ENCODE measurements around the gene ASIC2. TPM values are rescaled to one million over a fixed set of nuclear protein-coding genes. Genes with fewer than 3 reads are reported as not detected.

ASIC2 gene
- total RNA-seq, 1 experiment from 2014 or later = 0.09 TPM

DNA sequence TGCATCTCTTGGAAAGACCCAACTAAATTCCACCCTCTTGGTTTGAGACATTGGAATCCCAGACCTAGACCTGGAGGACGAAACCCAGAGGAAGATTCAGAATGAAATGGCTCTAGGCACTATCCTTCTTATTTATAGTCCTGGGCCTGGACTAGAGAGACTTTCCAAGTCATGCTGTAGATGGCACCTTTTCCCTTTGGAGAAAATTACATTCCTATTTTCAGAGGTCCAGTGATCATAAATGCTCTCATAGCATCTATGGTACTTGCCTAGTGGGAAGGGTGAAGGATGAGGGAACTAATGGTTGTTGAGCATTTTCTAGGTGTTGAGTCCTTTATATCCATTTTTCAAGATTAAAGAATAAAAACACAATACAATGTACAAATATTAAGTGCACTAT lies 264.3 kb downstream of the ASIC2 start:
- Histone ChIP-seq H4K20me1 (ENCODE audit: insufficient read depth) (no peaks in the 10 kb centered on the region), H3K27ac (no peak overlapping the region), H3K79me2 (ENCODE audit: low read depth) (no peaks in the 10 kb centered on the region), H3K9me3 (ENCODE audit: insufficient read depth, low read depth) (no peaks in the 10 kb centered on the region), H3K27me3 (ENCODE audit: insufficient read depth, low read depth) (peaks cover 40% of the 10 kb centered on the region), H2AFZ (no peak overlapping the region), H3K4me3 (no peak overlapping the region), H3K9me2 (ENCODE audit: insufficient read depth) (no peaks in the 10 kb centered on the region), H3K4me2 (no peak overlapping the region), H3K4me1 (replicated peaks; ENCODE audit: insufficient read depth) (no peaks in the 10 kb centered on the region), H3K36me3 (ENCODE audit: low read depth) (no peaks in the 10 kb centered on the region), H3F3A (ENCODE audit: insufficient read depth, low read depth) (no peaks in the 10 kb centered on the region)
- POLR2A ChIA-PET (ENCODE audit: unreplicated experiment) = no interaction called here
- CTCF ChIA-PET = no interaction called here
- DNase-seq = no peak
- TF ChIP-seq CTCF (conservative IDR thresholded peaks at IDR 0.05) = no peak
- no peak for TF ChIP-seq EZH2 (IDR thresholded peaks at IDR 0.05; ENCODE audit: low read depth)
- BruUV-seq (replicated peaks) = no TSS peak
- intact Hi-C loops (cut with micrococcal nuclease; ENCODE audit: unreplicated experiment) = no loop called here

- Histone ChIP-seq H3K4me1 (replicated peaks; ENCODE audit: insufficient read depth) (no peaks in the 10 kb centered on the region), H3K4me2 (no peak overlapping the region), H3K27me3 (ENCODE audit: insufficient read depth, low read depth) (peaks cover 38% of the 10 kb centered on the region), H3F3A (ENCODE audit: insufficient read depth, low read depth) (no peaks in the 10 kb centered on the region), H3K36me3 (ENCODE audit: low read depth) (no peaks in the 10 kb centered on the region), H3K4me3 (no peak overlapping the region), H3K9me3 (ENCODE audit: insufficient read depth, low read depth) (no peaks in the 10 kb centered on the region), H4K20me1 (ENCODE audit: insufficient read depth) (no peaks in the 10 kb centered on the region), H2AFZ (no peak overlapping the region), H3K79me2 (ENCODE audit: low read depth) (no peaks in the 10 kb centered on the region), H3K9me2 (ENCODE audit: insufficient read depth) (no peaks in the 10 kb centered on the region), H3K27ac (no peak overlapping the region)
- ChIA-PET POLR2A (ENCODE audit: unreplicated experiment) (no interaction called here), CTCF (no interaction called here)
- no TSS peak for BruUV-seq (replicated peaks)
- TF ChIP-seq CTCF (conservative IDR thresholded peaks at IDR 0.05) (no peak), EZH2 (IDR thresholded peaks at IDR 0.05; ENCODE audit: low read depth) (no peak)
- no peak for DNase-seq
- intact Hi-C loops (cut with micrococcal nuclease; ENCODE audit: unreplicated experiment) = no loop called here
These were observed 265.0 kb downstream of the ASIC2 start for GRCh38 chr17:33028061-33028460.

- TF ChIP-seq EZH2 (IDR thresholded peaks at IDR 0.05; ENCODE audit: low read depth) (no peak), CTCF (conservative IDR thresholded peaks at IDR 0.05) (no peak)
- DNase-seq = no peak
- Histone ChIP-seq H3K27me3 (ENCODE audit: insufficient read depth, low read depth) (peaks cover 54% of the 10 kb centered on the region), H3K4me3 (no peak overlapping the region), H3K9me3 (ENCODE audit: insufficient read depth, low read depth) (no peaks in the 10 kb centered on the region), H3K4me2 (no peak overlapping the region), H2AFZ (no peak overlapping the region), H3F3A (ENCODE audit: insufficient read depth, low read depth) (no peaks in the 10 kb centered on the region), H3K27ac (no peak overlapping the region), H3K36me3 (ENCODE audit: low read depth) (no peaks in the 10 kb centered on the region), H3K9me2 (ENCODE audit: insufficient read depth) (no peaks in the 10 kb centered on the region), H3K79me2 (ENCODE audit: low read depth) (no peaks in the 10 kb centered on the region), H3K4me1 (replicated peaks; ENCODE audit: insufficient read depth) (no peaks in the 10 kb centered on the region), H4K20me1 (ENCODE audit: insufficient read depth) (no peaks in the 10 kb centered on the region)
- CTCF ChIA-PET = no interaction called here
- intact Hi-C loops (cut with micrococcal nuclease; ENCODE audit: unreplicated experiment) = no loop called here
- BruUV-seq (replicated peaks) = no TSS peak
- POLR2A ChIA-PET (ENCODE audit: unreplicated experiment) = no interaction called here
These were observed 268.2 kb downstream of the ASIC2 start for GRCh38 chr17:33024688-33025486.
